Fibroblast of skin of right quadriceps (primary cell): ENCODE measurements around the gene GRAMD4.

Experiments
- DNase-seq: peaks from one replicate; pipeline ENCODE4 v3.0.0-alpha.2; 2013

The GRAMD4 gene

DNA sequence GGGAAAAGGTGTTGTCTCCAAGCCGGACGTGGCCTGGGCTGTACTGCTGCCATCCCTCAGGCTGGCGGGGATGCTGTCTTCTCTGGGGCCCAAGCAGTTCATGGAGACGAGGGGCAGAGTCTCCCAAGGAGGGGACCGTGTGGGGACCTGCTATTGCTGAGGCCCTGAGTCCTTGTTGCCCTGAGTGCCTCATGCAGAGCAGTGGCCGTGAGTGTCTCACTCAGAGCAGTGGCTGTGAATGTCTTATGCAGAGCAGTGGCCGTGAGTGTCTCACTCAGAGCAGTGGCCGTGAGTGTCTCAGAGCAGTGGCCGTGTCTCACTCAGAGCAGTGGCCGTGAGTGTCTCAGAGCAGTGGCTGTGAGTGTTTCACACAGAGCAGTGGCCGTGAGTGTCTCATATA lies 54.7 kb downstream of the GRAMD4 start:
- DNase-seq, result no peak

- no peak for DNase-seq
Measured at GRCh38 chr22:46675479-46675878, 55.3 kb downstream of the GRAMD4 start.

GRCh38 chr22:46675938-46676337 lies 55.8 kb downstream of the GRAMD4 start:
- DNase-seq, result no peak

DNA sequence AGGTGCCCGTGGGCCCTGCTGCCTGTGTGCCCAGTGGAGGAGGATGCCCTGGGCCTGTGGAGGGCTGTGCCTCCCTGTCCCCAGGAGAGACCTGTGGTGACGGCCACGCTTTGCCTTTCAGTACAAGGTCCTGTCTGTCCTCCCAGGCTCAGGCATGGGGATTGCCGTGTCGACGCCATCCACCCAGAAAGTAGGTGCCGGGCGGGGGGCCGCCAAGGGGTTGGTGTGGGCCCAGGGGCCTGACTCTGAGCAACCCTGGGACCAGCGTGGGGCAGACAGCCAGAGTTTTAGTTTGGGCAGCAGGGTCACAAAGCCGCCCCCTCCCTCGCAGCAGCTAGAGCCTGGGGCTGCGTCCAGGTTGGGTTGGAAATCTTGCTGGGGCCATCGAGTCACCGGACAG lies 56.3 kb downstream of the GRAMD4 start:
- DNase-seq, result no peak

GRCh38 chr22:46676881-46677280 lies 56.7 kb downstream of the GRAMD4 start:
- DNase-seq, result no peak

- no peak for DNase-seq
Measured at GRCh38 chr22:46677323-46678002, 57.3 kb downstream of the GRAMD4 start.

DNA sequence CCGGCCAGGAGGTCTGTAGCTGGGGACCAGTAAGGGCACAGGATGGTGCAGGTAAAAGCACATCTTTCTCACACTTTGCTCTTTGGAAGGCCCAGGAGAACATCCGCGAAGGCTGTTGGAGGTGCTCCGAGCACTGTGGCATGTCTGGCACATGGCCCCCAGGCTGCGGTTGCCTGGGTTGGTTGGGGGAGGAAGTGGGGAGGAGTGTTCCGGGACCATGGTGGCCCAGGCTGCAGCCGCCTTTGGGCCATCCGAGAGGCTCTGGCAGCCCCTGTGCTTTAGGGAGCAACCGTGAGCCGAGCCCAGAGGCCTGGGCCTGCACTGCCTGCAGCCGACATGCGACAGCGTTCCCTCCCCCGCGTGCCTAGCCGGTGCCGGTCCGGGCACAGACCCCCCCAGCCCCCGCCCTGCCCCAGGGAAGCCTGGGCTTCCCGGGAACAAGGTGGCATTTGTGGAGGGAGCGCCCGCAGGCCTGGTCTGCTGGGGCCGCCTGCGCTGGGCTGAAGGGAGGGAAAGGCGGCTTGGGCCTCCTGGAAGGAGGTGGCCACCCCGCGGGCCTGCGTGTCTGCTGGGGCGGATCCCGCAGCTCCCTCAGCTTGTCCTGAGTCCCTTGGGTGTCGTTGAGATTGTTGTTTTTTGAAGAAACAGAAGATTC lies 57.9 kb downstream of the GRAMD4 start:
- DNase-seq, result no peak

DNA sequence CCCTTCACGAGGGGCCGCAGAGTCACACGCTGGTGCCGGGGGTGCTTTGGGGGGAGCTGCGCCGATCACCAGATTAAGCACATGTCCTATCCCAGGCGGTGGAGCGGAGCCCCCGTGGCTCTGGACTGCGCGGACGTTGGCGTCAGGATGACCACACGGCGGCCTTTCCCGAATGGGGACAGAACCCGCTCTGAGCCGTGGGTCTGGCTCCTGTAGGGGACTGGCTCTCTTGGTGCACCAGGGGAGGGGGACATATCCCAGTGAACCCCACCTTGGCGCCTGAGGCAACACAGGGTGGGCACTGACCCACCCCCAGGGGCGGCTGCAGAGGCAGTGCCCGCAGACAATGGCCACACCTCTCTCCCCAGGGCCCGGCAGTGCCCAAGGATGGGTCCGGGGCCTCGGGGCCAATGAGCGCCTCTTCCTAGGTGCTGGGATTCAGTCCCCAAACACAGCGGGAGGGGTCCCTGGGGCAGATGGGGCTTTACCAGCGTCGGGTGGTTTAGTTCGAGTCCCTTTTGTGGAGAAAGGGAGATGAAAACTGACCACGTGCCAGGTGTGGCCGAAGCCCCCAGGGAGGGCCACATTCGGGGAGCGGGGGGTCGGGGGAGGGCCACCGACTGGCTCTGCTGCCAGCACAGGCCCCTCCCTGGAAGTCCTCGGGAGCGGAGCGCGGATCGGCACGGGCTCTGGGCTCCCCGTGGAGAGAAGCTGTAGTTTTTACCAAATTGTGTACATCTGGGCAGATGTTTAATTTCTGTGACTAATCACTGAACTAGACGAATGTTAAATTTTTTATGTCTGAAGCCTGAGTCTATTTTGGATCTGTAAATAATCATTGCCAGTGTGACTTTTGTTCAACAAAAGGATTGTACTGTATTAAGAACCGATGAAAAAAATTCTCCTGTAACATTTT lies 58.9 kb downstream of the GRAMD4 start:
- peak; percentile 24 for DNase-seq

- no peak for DNase-seq
Measured at GRCh38 chr22:46679706-46680269, 59.6 kb downstream of the GRAMD4 start.

- no peak for DNase-seq
Measured at GRCh38 chr22:46681010-46681409, 60.8 kb downstream of the GRAMD4 start.

DNA sequence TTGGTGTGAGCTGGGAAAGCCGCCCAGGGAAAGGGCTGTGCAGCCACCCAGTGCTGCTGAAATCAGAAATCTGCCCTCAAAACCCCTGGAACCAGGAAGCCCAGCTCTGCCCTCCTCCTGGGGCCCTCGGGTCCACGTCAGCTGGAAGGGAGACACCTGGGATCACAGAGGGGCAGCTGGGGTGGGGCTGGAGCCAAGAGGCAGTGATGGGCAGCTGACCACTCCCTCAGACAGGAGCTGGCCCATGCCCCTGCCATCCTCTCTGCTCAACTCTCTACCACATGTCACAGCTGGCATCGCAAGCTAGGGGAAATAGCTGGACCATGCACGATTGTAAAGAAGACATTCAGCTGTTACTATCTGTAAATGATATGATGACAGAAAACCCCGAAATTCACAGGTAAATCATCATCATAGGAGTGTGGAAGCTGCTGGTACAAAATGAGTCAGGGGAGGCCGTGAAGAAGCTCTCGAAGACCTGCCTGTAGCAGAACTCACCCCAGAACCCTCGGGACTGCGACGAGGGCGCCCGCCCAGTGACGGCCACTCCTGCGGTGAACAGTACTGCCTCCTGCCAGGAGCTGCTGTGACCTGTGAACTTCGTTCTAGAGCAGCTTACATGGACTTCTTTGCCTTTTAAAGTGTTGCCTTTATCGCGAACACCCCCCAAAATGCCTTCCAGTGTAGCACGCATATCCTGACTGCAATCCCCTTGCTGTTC lies 62.0 kb downstream of the GRAMD4 start:
- no peak for DNase-seq

DNA sequence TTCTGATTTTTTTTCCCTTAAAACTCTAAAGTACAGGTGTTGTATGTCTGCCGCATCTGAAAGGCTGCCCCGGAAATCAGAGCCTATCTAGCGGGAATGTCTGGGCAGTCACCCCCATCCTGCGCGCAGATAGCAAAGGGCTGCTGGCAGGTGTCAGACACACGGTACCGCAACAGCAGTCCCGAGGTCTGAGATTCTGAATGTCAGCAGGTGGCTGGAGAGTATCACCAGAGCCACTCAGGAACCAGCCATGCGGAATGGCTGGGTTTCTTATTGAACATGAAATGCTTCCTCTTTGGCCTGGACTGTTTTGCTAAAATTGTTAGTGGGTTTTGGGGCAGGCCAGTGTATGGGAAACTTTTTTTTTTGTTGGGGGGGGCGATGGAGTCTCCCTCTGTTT lies 64.5 kb downstream of the GRAMD4 start:
- no peak for DNase-seq

DNA sequence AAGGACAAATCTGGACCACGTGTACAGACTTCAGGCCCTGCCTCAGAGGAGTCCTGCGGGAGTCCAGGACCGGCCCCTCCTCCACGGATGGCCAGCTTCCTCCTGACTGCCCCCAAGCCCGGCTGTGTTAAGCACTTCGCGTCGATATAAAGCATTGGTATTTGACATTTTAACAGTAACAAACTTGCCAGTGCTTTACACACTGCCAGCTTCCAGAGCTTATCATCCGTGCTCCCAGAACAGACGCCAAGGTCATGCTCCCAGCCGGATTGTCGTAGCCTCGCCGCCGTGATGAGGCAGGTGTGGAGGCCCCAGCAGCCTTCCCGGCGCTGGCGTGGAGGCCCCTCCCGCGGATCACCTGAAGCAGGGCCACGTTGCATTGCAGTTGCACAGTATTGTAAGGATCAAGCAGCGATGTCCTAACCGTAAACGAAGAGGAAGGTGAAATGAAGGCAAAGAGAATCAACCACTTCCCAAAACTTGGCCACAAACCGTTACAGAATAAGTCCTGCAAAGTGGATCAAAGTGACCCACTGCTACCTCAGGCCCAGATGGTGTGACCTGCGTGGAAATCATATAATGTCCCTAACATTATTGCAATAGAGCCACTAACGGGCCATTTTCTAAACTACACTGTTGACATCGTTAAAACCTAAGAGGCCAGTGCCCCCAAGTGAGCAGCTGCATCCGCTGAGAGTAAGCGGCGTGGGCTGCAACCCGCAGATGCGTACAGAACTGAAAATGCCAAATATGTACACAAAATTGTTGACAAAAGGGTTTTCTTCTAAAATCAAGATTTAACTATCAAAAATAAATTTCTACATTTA lies 66.2 kb downstream of the GRAMD4 start:
- DNase-seq, result no peak

DNA sequence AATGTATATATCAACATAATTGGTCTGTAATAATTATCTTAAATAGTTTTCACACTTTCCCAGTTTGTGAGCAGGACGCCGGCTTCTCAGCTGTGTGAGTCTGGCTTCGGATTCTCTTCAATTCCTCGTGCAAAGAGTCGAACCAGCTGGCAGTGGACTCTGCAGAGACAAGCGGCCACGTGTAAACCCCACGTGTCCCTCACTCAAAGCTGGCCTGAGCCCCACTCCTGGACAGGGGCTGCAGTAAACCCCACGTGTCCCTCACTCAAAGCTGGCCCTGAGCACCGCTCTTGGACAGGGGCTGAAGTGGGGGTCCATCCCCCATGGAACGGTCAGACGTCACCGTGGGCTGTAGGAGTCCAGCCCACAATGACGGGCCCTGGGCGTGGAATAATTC lies 66.9 kb downstream of the GRAMD4 start:
- DNase-seq, result no peak

DNA sequence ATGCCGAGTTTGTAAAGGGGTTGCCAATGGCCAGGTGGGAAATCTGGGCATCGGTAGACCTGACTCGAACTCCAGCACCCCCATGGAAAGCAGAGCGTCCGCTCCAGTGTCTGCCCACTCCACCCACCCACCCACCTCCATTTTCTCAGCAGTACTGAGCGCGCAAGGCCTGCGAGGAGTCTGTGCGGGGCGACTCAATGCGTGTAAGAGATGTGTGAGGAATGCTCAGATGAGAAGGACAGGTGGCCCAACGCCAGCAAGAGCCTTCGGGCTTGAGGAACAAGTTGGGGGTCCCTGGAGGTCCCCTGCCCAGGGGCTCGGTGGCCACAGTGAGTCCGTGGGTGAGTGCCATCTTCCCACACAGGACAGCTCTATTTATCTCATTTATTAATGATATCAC lies 67.3 kb downstream of the GRAMD4 start:
- no peak for DNase-seq

DNA sequence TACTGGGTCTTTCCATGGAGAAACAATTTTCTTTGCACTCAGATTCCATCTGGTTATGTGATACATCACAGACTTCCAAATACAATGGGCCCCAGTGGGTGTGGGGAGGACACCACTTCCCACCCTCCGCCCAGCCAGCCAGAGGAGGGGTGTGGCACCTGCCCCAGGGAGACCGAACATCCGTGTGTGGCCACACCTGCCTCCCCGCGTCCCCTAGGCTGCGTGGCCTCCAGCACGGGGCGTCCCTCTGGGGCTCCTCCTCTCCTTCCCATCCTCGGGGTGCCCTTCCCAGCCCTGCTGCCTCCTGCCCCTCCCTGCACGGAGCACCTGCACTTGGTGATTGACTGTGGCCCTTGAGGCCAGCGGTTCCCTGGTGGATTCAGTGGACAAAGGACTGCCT lies 68.8 kb downstream of the GRAMD4 start:
- DNase-seq, result no peak

DNA sequence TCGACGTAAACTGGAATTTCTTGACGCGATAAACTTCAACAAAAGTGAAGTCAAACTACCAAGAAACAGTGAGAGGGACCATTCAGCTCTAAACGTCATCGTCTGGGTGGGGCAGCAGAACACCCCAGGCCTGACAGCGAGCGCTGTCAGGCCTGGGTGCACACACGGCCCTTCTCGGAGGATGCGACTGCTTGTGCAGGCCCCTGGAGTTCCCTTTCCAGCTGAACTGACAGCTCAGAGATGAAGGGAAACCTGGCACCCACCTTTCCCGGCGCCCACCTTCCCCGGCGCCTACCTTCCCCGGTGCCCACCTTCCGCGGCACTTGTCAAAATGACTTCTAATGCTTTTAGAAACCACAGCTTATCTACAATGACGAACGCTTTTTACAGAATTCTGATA lies 70.0 kb downstream of the GRAMD4 start:
- no peak for DNase-seq

- no peak for DNase-seq
Measured at GRCh38 chr22:46691571-46691970, 71.4 kb downstream of the GRAMD4 start.

- DNase-seq, result no peak
Measured at GRCh38 chr22:46693634-46694415, 73.6 kb downstream of the GRAMD4 start.

- DNase-seq, result no peak
Measured at GRCh38 chr22:46694416-46695170, 74.4 kb downstream of the GRAMD4 start.
